Stimulated activated CD4-positive, alpha-beta T cell treated with anti-CD3 and anti-CD28 coated beads, Interleukin-2, amount 100 ng/mL, for 4 hours (primary cell): ENCODE data around the gene AKIRIN2.
"Not testable (repeated sequence)": the region's sequence is repeated elsewhere in the genome, so short reads cannot be mapped to it uniquely, and the experiment has no call there.

Experiments
- DNase-seq: peaks from one replicate; pipeline ENCODE4 v3.0.0-alpha.2; 2020; ENCODE audit warnings: low read depth

Gene AKIRIN2

DNA sequence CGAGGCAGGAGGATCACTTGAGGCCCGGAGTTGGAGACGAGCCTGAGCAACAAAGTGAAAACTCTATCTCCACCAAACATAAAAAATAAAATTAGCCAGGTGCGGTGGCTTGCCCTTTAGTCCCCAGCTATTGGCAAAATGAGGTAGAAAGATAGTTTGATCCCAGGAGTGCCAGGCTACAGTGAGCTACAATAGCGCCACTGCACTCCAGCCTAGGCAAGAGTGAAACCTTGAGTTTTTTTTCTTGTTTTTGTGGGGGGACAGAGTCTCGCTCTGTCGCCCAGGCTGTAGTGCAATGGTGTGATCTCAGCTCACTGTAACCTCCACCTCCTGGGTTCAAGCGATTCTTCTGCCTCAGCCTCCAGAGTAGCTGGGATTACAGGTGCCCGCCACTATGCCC is 14.1 kb downstream of the AKIRIN2 start:
- not testable (repeated sequence) for DNase-seq

- DNase-seq, result no peak
These were observed 14.7 kb downstream of the AKIRIN2 start for GRCh38 chr6:87687296-87687695.

- DNase-seq, result not testable (repeated sequence)
These were observed 15.3 kb downstream of the AKIRIN2 start for GRCh38 chr6:87686636-87687205.

DNA sequence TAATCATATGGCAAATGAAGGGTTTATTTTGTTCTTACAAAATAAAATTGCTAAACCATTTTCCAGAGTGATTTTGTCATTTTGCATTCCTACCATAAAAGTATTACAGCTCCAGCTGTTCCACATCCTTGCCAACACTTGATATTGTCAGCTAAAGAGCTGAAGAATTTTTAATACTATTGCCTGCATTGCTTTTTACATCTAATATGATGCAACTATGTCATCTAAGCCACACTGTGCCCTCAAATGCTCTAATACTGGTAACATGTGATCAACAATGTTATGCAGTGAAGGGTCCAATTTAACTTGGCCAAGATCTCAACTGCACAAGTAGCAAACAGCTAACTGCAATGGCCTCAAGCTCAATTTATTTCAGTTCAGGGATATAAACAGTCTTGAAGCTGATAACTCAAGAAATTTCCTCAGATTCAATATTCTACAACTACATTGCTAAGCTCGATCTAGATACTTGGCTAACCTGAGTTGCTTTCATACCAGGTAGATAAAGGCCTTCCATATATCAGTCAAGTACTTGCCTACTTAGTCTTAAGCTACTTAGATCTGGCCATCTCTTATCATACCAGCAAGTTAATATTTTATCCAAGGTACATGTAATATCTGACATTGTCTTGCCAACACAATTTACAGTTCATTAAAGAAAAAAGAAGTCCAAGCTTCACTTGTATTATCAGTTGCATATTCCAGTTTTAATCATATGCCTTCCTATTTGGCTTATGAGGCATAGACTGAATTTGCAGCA is 17.0 kb downstream of the AKIRIN2 start:
- DNase-seq, result no peak

GRCh38 chr6:87683890-87684289 is 18.1 kb downstream of the AKIRIN2 start:
- no peak for DNase-seq

GRCh38 chr6:87682310-87682709 is 19.7 kb downstream of the AKIRIN2 start:
- DNase-seq, result no peak

DNA sequence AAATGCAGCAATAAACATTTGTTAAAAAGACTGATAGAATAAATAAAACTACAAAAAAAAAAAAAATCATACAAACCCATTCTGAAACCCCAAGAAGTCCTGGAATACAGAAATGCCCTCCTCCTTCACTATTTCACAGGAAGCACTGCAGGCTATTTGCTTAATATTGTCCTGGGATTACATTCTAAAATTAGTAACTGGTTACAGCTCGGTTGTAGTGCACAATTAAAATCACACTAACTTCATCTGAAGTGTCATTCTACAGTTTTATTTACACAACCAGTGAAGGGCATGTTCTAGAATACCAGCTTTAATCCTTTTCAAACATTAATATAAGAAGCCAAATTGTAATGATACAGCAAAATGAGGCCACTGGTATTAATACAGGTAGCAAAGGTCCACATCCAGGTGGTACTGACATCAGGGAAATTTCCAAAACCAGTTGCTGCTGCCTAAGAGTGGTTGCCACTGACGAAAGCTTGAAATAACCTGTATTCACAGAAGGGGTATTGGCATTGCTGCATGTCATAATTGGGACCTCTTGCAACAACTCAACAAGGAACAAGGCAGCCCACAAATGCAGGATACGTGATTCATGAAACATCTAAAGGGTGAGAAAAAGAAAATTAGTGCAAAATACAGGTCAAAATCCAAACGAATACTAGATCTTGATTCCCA is 26.9 kb downstream of the AKIRIN2 start:
- no peak for DNase-seq

DNA sequence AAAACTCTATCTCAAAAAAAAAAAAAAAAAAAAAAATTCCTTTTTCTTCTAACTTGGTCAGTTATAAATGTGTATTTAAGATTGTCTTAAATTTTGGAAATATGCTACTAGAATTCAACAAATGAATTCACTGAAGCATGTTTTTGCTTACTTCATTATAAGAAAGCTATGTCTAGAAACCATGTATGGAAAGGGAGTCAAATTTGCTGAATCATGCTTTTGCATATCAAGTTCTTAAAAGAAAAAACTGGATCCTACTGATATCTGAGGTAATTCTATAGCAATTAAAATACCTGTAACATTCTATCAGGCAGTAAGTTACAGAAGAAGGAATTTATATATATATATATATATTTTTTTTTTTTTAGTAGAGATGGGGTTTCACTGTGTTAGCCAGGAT is 27.7 kb downstream of the AKIRIN2 start:
- no peak for DNase-seq

DNA sequence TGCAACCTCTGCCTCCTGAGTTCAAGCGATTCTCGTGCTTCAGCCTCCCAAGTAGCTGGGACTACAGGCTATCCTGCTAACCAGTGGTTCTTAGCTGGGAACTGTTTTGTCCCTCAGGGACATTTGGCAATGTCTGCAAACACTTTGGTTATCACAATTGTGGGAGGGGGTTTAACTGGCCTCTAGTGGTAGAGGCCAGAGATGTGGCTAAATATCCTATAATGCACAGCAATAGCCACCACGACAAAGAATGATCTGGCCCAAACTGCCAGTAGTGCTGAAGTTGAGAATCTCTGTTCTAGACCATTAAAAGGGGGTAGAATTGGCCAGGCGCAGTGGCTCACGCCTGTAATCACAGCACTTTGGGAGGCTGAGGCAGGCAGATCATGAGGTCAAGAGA is 28.8 kb downstream of the AKIRIN2 start:
- DNase-seq, result no peak

DNA sequence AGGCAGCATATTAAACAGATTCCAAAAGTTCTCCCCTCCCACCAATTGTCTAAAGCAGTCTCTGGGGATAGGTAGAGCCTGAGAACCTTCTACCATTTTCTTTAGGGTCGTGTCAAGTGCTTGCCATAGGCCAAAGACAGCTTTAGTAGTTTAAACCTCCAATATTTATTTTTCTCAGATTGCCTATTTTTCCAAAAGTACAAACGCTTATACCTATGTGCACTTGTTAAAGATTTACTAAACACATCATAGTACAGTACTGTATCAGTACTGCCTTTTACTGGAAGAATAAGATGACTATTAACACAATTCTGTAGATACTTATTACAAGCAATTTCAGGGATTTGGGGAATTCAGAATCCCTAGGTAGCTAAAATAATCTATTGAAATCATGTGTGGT is 29.4 kb downstream of the AKIRIN2 start:
- DNase-seq, result no peak

- DNase-seq, result no peak
These were observed 30.4 kb downstream of the AKIRIN2 start for GRCh38 chr6:87671555-87672029.

DNA sequence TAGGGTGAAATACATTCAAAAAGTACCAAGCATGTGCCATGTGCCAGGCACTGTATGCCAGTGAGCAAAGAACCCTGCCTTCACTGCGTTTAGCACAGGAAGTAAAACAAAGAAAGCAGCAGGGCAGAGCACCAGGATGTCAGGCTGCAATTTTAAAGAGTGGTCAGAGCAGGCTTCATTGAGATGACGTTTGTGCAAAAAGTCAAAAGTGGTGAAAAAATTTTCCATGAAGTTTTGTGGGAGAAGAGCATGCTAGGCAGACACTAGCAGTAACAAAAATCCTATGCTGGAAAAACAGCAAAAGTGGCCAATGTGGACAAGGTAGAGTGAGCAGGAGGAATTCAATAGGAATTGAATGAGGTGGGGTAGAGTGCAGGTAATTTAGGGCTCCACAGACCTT is 31.3 kb downstream of the AKIRIN2 start:
- DNase-seq, result no peak

DNA sequence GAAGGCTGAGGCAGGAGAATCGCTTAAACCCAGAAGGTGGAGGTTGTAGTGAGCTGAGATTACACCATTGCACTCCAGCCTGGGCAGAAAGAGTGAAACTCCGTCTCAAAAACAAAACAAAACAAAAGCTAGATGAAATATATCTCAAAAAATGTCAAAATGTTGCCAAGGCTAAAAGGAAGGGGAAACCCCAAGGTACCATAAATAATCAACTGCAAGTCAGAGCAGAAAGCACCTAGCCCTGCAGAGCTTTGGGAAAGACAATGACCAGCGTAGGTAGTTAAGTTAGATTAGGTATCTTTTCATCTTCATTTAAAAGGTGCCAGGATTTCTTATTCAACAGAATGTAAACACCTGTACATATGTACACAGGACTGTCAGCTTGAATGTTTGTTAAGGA is 33.0 kb downstream of the AKIRIN2 start:
- DNase-seq, result no peak

- DNase-seq, result no peak
These were observed 34.0 kb downstream of the AKIRIN2 start for GRCh38 chr6:87668013-87668412.

GRCh38 chr6:87667032-87667431 is 35.0 kb downstream of the AKIRIN2 start:
- no peak for DNase-seq

DNA sequence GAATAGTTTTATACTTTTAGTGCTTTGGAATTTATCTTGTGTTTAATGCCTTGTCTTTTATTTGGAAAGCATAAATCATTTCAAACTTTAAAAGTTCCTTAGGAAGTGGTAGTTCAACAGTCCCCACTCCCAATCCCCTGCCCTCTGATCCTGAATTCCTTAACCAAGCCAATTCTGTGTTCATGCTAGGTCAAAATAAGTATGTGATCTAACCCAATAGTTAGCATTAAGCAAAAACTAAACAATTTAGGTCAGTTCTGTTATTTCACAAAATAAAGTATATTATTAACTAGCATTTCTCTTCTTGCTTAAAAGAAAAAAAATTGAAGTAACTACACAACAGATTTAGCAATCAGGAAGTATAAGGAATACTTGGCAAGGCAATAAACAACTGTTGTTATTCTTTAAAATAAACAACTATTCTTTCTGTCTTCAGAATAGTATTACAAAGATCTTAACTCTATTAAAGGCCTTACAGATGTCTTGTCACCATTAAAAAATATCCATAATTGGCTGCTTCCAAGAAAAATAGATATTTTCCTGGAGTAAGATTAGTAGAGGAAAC is 37.0 kb downstream of the AKIRIN2 start:
- no peak for DNase-seq

- no peak for DNase-seq
These were observed 38.6 kb downstream of the AKIRIN2 start for GRCh38 chr6:87663434-87663833.

DNA sequence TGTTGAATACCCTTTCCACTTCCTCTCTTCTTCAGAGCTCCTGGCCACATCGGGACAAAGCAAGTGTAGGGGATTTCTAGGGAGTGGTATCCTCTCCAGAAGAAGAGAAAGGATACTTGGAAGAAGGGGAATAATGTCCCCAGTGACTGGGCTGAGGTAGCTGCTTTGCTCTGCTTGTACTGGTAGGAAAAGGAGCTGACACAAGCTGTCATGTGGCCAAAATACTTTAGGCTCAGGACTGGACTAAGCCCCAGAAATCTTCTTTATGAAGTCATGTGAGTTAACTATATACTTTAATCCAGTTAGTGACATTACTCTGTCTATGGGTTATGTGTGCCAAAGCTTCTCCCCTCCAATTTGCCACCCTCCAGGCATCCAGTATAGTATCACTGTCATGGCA is 40.5 kb downstream of the AKIRIN2 start:
- DNase-seq, result no peak

DNA sequence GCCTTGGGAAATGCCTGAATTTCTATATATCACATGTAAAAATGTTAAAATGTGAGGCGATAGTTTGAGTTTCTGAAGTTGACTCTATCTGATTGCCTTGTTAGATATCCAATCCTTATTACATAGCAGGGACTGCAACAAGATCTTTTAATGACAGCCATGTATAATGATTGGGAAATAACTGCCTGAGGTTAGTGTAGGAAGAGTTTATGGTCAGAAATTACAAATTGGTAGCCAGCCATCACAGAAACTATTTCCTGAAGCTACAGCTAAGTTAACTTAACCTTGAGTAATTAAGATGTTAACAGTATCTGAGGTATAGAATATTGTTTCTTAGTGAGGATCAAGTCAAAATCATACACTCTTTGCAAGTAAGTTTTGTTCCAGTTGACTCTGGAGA is 41.0 kb downstream of the AKIRIN2 start:
- DNase-seq, result no peak

DNA sequence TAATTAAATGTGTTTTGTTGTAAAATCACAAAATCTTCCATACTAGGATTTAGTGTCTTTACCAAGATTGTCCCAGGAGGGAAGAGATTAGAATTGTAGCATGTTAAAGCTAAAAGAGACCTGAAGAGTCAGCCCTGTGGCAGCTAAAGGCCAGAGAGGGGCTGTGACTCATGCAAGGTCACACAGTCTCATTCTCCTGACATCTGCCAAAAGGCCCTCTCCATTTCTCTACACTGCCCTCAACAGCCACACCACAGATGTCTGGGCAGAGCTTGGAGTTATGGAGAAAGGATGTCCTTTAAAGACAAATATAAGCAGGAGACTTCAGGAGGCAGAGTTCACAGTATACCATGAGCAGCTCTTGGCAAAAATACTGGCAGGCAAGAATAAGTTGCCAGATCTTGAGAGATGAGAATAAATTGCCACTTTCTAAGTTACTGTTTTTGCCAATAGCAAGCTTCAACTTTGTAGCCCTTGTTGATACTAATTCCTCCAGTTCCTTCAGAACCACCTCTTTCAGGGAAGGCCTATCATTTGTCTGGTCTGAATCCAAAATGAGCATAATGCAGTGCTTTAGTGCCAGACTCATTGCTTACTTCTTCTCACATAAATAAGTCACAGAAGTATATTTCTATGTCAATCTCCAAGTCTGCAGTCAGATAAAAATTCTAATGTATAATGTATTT is 41.7 kb downstream of the AKIRIN2 start:
- no peak for DNase-seq

DNA sequence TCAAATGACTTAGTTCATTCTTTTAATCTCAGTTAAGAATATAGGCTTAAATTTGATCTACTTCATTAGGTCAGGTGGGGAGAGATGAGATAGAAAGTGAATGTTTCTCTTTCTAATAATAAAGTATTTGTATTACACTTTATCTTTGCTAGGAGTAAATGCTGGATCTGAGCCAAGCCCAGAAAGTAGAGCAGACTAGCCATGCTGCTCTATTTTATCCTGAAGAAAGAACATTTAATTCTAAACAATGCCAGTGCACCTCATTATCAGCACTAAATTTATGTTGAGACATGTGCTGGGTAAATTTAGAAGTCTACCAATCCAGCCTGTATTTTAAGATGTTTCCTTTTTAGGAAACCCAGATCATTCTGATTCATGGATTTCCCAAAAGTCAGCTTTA is 43.5 kb downstream of the AKIRIN2 start:
- DNase-seq, result no peak

DNA sequence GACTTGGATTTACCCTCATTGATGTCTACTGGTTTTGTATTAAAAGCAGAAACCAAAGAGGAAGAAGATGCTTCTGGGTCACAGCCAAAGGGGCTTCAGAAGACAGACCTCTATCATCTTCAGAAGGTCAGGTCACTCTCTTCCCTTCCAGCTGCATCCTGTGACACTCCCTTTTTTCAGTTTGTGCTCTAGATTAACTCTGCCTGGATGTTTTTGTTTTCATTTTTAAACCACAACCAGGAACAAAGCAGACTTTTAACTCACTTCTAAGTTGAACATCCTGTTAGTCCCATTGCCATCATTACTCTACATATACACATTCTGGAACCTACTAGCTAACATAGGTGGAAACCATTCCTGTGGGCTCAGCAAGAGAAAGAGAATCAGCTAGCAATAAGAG is 45.2 kb downstream of the AKIRIN2 start:
- DNase-seq, result no peak
